Stimulated activated CD8-positive, alpha-beta memory T cell treated with anti-CD3 and anti-CD28 coated beads, Interleukin-2, amount 100 ng/mL, for 1 hour (primary cell): ENCODE data around the gene DOK6.

Source experiments
- DNase-seq, 2 donors: peaks; one replicate each; pipeline ENCODE4 v3.0.0-alpha.2; 2020; ENCODE audit warnings: low read depth in 2 of 2

The DOK6 gene

DNA sequence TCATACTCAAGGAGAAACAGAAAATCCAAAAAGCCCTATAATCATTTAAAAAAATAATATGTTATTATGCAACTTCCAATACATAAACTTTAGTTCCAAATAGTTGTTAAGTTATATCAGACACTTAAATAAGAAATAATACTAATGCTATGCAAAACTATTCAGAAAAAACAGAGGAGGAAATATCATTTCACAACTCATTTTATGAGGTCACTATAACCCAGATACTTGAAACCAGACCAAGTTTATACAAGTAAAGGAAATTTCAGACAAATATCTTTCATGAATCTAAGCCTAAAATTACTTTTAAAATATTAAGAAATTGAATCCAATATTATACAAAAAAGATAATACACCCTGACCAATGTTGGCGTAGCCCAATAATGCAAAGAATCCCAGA is 286.2 kb downstream of the DOK6 start:
- no peak for DNase-seq

- DNase-seq = no peak
These were observed 288.6 kb downstream of the DOK6 start for GRCh38 chr18:69689121-69689759.

GRCh38 chr18:69691008-69691760 is 290.5 kb downstream of the DOK6 start:
- no peak for DNase-seq

- DNase-seq = no peak
These were observed 296.4 kb downstream of the DOK6 start for GRCh38 chr18:69697069-69697468.

GRCh38 chr18:69697689-69698088 is 297.0 kb downstream of the DOK6 start:
- DNase-seq = no peak

DNA sequence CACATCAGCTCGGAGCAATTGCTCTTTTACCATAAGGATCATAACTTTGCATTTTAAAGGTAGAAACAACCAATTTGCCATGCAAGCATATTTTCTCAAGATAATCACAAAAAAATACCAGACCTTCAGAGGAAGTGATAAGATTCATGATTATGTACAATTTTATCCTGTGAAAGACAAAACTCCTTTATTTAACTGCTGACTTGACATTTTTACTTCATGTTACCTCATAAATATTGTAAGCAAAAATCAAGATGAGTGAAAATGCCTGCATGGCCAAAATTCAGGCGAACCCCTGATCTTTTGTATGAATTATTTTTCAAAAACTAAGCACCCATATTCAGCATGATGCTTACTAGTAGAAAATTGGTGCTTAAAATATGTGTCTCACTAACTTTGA is 300.6 kb downstream of the DOK6 start:
- no peak for DNase-seq

- no peak for DNase-seq
These were observed 302.8 kb downstream of the DOK6 start for GRCh38 chr18:69703461-69703860.

- no peak for DNase-seq
These were observed 305.3 kb downstream of the DOK6 start for GRCh38 chr18:69705987-69706386.

- DNase-seq = no peak
These were observed 308.2 kb downstream of the DOK6 start for GRCh38 chr18:69708844-69709243.

DNA sequence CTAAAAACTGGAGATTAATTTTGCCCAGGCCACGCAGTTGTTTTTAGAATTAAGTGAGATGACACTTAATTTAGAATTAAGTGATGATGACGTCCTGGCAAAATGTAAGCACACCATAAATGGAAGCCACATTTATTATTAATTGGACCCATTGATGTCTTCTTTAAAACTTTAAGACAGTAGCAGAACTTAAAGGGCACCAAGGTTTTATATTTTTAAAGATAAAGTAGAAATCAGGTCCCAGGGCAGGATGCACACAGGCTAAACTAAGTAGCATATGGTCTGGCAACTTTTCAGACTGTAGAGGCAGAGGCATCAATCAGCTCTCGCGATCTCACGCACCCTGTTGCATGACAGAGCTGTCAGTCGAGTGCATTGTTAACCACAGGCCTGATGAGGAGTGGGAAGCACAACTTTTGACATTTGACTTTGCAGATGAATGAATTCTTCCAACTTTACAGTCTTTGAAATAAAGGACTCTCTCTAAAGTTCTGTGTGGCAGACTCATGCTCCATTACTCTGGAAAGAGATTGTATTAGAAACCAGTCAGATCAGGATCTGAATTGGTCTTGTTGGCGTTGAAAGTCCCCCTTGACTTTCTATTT is 314.6 kb downstream of the DOK6 start:
- no peak for DNase-seq

DNA sequence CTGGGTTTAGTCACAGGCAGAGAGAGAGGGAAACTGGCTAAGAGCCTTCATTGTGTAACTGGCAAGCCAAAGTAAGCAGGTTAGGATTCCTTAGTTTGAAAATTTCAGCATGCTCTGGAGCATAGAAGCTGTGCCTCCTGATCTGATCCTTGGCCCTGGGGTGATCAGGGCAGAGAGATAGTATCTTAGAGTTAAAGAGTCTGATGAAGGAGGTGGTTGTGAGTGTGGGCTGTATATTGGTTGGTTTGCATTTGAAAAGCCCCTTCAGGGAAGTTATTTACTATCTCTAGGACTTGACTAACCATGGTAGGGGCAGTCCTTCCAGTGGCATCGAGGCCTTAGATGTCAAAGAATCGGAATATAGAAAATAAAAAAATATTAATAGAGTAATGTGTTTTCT is 316.9 kb downstream of the DOK6 start:
- DNase-seq = no peak

DNA sequence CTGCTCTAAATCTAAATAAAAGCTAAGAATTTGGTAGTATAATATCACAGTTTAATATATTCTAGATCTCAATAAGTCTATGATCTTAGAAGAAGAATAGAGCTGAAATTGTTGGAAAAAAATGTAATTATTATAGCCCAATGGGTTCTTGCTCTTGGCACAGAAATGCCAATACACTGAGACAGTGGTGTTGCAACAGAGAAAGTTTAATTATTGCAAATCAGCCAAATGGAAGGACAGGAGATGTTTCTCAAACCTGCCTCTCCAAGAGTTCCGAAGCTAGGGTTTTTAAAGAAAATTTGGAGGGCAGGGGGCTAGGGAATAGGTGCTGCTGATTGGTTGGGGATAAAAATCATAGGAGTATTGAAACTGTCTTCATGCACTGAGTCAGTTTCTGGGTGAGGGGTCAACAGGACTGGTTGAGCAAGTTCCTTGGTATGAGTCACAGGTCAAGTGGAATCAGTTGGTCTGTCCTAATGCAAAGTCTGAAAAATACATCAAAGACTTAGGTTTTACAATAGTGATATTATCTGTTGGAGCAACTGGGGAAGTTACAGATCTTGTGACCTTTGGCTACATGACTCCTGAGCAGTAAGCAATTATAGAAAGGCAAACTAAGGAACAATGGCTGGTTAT is 318.3 kb downstream of the DOK6 start:
- DNase-seq = no peak

DNA sequence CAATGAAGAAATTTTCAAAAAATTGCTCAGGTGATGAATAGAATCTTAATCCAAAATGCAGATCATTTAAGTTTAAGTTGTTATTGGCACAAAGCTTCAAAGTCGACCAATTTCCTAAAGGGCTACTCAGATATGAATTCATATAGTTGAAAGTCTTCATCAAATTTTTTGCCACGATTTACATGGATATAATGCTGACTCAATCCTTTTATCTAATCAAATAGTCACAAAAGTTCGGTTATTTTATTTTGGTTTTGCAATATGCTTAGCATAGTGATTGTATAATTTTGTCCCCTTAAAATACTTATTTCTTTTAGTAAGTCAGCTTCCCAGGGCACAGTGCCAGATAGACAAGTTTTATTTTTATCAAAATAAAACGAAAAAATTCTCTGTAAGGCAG is 319.7 kb downstream of the DOK6 start:
- no peak for DNase-seq

- no peak for DNase-seq
These were observed 322.7 kb downstream of the DOK6 start for GRCh38 chr18:69723434-69723833.

GRCh38 chr18:69725009-69725408 is 324.3 kb downstream of the DOK6 start:
- DNase-seq = no peak

- DNase-seq = no peak
These were observed 325.3 kb downstream of the DOK6 start for GRCh38 chr18:69725855-69726508.

DNA sequence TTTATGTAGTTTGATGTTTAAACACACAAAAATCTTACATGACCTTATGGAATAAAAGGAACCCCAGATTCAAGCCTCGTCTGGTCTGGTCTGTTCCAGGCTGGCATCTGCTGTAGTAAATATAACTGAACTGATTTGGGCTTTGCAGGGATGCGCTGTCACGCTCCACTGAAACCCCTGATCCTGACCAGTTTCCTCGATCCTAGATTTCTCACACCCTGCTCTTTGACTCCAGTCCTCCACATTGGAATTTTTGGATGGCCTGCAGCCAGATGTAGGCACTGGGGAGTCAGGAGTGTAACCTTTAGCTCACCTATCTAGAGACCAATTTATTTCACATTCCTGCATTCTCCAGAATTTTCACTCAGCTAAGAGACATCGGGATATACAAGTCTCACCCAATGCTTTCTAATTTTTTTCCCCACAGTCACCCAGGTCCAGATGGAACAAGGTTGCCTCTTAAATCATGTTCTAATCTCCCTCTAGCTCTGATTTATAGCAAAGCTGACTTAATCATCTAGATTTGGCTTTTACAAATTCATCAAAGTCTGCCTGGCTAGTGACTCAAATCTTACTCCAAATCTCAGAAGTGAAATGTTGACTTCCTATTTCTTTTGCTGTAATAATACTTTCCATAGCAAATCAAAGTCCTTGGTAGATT is 327.4 kb downstream of the DOK6 start:
- no peak for DNase-seq

GRCh38 chr18:69730664-69731063 is 330.0 kb downstream of the DOK6 start:
- DNase-seq = no peak

DNA sequence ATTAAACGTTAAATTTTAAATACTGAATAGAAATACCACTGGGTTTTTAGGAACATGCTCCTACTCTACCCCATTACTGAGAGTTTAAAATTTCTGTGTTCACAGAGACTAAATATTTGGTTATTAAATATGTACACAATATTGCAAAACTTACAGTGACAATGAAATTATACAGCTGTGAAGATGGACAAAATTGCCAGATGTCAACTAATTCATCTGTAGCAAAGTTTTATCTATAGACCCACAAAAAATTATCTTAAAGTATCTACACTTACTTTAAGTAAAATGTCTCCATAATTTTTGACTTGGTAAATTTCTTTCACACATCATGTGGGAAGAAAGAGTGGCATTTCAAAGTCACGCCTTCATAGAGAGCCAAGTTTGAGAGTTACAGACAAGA is 333.8 kb downstream of the DOK6 start:
- DNase-seq = no peak

DNA sequence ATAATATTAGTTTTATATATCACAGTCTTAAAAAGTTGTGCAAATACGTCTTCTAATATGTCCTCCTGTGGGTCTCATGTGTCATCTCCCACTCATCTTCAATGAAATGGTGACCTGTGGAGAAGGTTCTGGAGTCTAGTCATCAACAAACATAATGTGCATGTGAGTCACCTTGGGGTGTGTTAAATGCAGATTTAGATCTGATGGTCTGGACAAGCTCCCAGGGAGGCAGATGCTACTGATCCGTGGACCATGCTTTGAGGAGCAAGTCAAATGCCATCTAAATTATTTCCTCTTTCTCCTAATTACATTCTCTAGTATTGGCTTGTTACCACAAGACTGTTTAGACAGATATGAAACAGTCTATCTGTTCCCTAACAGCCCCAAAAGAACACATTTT is 336.0 kb downstream of the DOK6 start:
- DNase-seq = no peak

DNA sequence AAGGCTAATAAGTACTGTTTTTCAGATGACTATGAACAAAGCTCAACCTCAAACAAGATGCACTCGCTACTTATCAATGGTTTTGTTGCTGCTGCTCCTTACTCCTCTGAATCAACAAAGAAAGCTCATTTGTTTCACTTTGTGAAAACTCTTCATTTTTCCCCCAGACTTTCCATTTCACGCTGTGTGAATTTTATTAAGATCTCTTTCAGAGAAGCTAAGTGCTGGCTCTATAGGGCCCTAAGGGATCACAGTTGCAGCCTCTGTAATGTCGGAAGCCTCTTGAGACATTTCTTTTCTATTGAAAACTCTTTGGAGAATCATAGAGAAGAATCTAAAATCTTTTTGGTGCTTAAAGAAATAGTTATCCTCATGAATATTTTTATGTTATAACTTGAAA is 337.2 kb downstream of the DOK6 start:
- DNase-seq = no peak

- DNase-seq = no peak
These were observed 346.7 kb downstream of the DOK6 start for GRCh38 chr18:69747388-69747787.
